ENCODE data around the gene PPP1R7.

PPP1R7 gene

GRCh38 chr2:241142063-241142462, 8.2 kb upstream of the PPP1R7 start:
- no peak for DNase-seq

- no peak for DNase-seq
Observed at GRCh38 chr2:241142593-241142992, 7.7 kb upstream of the PPP1R7 start.

GRCh38 chr2:241146286-241146685, 4.0 kb upstream of the PPP1R7 start:
- no peak for DNase-seq

GRCh38 chr2:241147336-241147735, 2.9 kb upstream of the PPP1R7 start:
- no peak for DNase-seq

GRCh38 chr2:241148239-241148638, 2.0 kb upstream of the PPP1R7 start:
- DNase-seq: no peak

GRCh38 chr2:241148891-241149674, 1.2 kb upstream of the PPP1R7 start, which contains the start of gene PASK:
Gene PASK (minus strand): TSS chr2:241149472. CDS start chr2:241143032, 6,440 bp downstream.
- DNase-seq: peak; percentile 94 to 95

GRCh38 chr2:241149675-241149924, 667 bp upstream of the PPP1R7 start:
- no peak for DNase-seq

GRCh38 chr2:241150660-241151530, 628 bp downstream of the PPP1R7 start:
- no peak for DNase-seq

GRCh38 chr2:241151934-241152660, 1.8 kb downstream of the PPP1R7 start:
- DNase-seq: no peak

GRCh38 chr2:241153616-241154015, 3.3 kb downstream of the PPP1R7 start:
- no peak for DNase-seq

- DNase-seq: no peak
Observed at GRCh38 chr2:241154915-241155314, 4.6 kb downstream of the PPP1R7 start.

GRCh38 chr2:241155936-241156335, 5.7 kb downstream of the PPP1R7 start:
- DNase-seq: no peak

GRCh38 chr2:241156971-241157441, 6.7 kb downstream of the PPP1R7 start:
- DNase-seq: no peak

GRCh38 chr2:241157841-241158545, 7.7 kb downstream of the PPP1R7 start:
- no peak for DNase-seq

GRCh38 chr2:241158546-241158900, 8.3 kb downstream of the PPP1R7 start:
- no peak for DNase-seq

GRCh38 chr2:241159116-241159515, 8.8 kb downstream of the PPP1R7 start:
- no peak for DNase-seq

- no peak for DNase-seq
Observed at GRCh38 chr2:241160318-241160717, 10.1 kb downstream of the PPP1R7 start.

GRCh38 chr2:241161646-241162281, 11.5 kb downstream of the PPP1R7 start:
- no peak for DNase-seq

GRCh38 chr2:241163601-241164118, 13.4 kb downstream of the PPP1R7 start:
- no peak for DNase-seq

GRCh38 chr2:241168366-241168765, 18.1 kb downstream of the PPP1R7 start:
- DNase-seq: no peak

- DNase-seq: no peak
Observed at GRCh38 chr2:241173557-241173956, 23.3 kb downstream of the PPP1R7 start.

All from SW 1271 (cell line).